ENCODE data around the gene TMEM260.
"Not testable (repeated sequence)": the region's sequence is repeated elsewhere in the genome, so short reads cannot be mapped to it uniquely, and the experiment has no call there.

TMEM260 gene

DNA sequence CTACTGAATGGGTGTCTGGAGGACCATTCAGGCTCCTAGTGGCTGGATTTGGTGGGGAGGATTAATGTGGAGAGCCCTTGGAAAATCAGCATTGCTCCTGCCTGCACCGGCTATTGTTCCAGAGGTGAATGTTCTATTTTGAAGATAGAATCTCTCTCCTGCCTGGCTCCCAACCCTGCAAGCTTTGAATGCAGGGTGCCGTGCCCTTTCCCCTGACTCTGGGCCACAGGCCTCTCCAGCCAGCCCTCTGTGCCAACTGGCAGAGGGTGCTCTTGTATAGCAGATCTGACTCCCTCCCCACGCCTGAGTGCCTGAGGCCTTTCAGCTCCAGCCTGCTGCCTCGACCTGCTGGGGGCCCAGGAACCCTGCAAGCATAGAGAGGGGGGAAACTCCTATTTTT lies 106.8 kb downstream of the TMEM260 start:
- no peaks in the 10 kb centered on the region for H3K36me3 Mint-ChIP-seq (ENCODE audit: low read depth)
- peaks cover 3% of the 10 kb centered on the region for H3K9me3 Mint-ChIP-seq
- H3K4me3 Mint-ChIP-seq: no peak overlapping the region
- peak overlapping the region in 1 of 3 experiments; percentile 1 for H3K27ac Mint-ChIP-seq
- H3K4me1 Mint-ChIP-seq: no peaks in the 10 kb centered on the region
- H3K27me3 Mint-ChIP-seq (ENCODE audit: low read depth): no peaks in the 10 kb centered on the region
- TF ChIP-seq, protein P1, sequence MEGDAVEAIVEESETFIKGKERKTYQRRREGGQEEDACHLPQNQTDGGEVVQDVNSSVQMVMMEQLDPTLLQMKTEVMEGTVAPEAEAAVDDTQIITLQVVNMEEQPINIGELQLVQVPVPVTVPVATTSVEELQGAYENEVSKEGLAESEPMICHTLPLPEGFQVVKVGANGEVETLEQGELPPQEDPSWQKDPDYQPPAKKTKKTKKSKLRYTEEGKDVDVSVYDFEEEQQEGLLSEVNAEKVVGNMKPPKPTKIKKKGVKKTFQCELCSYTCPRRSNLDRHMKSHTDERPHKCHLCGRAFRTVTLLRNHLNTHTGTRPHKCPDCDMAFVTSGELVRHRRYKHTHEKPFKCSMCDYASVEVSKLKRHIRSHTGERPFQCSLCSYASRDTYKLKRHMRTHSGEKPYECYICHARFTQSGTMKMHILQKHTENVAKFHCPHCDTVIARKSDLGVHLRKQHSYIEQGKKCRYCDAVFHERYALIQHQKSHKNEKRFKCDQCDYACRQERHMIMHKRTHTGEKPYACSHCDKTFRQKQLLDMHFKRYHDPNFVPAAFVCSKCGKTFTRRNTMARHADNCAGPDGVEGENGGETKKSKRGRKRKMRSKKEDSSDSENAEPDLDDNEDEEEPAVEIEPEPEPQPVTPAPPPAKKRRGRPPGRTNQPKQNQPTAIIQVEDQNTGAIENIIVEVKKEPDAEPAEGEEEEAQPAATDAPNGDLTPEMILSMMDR (IDR thresholded peaks at IDR 0.05; ENCODE audit: unreplicated experiment in 3 of 3): peak in 2 of 3 experiments; percentile 14 to 19

DNA sequence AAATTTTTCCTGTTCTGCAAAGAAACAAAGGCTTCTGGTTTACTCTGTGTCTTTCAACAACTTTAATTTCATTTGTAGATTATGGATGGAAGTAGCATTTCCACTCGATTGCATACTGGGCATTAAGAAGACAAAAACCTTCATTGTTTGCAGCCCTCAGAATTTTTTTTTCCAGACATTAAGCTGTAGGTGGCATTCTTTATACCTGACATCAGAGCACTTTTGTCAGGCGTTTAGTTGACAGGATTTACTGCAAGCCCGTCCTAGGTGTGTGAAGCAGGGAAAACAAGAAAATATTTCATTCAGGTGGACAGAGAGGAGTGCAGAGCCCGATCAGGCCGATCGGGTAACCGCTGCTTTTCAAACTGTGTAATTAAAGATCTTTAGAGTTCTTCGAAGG lies 107.5 kb downstream of the TMEM260 start:
- TF ChIP-seq, protein P1 (IDR thresholded peaks at IDR 0.05; ENCODE audit: unreplicated experiment in 3 of 3): no peak
- Mint-ChIP-seq H3K4me1 (no peaks in the 10 kb centered on the region), H3K36me3 (ENCODE audit: low read depth) (no peaks in the 10 kb centered on the region), H3K9me3 (peaks cover 3% of the 10 kb centered on the region), H3K27ac (peak overlapping the region in 1 of 3 experiments; percentile 1), H3K27me3 (ENCODE audit: low read depth) (no peaks in the 10 kb centered on the region), H3K4me3 (no peak overlapping the region)

DNA sequence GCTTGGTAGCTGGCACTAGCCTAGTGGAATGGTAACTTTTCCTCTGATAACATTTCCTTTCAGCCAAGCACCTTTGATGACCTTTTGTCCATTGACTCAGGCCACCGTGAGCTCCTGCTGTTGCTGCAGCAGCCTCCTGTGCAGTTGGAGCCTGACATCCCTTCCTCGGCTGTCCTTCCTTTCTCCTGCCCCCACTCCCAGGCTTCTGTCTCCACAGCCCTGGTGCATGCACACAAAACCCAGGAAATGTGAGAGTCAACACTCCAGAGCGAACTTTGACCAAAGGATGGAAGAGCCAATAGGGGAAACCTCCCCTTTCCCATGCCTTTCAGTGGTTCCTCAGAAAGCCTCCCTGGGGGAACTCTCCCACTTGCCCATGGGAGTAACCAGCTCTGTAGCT lies 115.0 kb downstream of the TMEM260 start:
- Mint-ChIP-seq H3K27ac (no peak overlapping the region), H3K9me3 (no peaks in the 10 kb centered on the region), H3K36me3 (ENCODE audit: low read depth) (no peaks in the 10 kb centered on the region), H3K4me1 (no peaks in the 10 kb centered on the region), H3K27me3 (ENCODE audit: low read depth) (peaks cover 4% of the 10 kb centered on the region), H3K4me3 (no peak overlapping the region)
- TF ChIP-seq, protein P1 (IDR thresholded peaks at IDR 0.05; ENCODE audit: unreplicated experiment in 3 of 3): no peak

DNA sequence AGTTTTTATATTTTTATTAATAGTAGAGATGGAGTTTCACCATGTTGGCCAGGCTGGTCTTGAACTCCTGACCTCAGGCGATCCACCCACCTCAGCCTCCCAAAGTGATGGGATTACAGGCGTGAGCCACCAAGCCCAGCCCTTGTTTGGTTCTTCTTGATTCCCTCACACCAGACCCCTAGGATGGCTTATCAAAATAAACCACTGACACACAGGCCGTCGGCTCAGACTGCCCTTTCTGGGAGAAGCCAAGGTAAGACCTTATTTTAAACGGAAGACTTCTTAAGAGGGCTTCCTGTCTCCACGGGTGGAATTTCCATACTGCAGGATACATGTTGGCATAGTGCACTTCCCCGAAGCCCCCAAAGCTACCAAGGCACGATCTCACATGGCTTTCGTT lies 115.6 kb downstream of the TMEM260 start:
- H3K4me3 Mint-ChIP-seq; H3K4me1 Mint-ChIP-seq; H3K9me3 Mint-ChIP-seq; H3K27me3 Mint-ChIP-seq (ENCODE audit: low read depth); H3K36me3 Mint-ChIP-seq (ENCODE audit: low read depth); H3K27ac Mint-ChIP-seq: not testable (repeated sequence)
